SU-DHL-6 (cell line): ENCODE data around the gene ASGR1.

ENCODE experiments used
- H2AFZ ChIP-seq: fragments of 200-600 bp; sonication (generic); 2 replicates; pipeline ENCODE4 v1.6.1; 2014; ENCODE audit warnings: low read depth, mild to moderate bottlenecking, moderate library complexity, mixed read lengths, antibody characterized with exemption, low read length; ENCODE audit not compliant: severe bottlenecking
- H3F3A ChIP-seq: fragments of 200-600 bp; shearing (Covaris generic); 2 replicates; pipeline ENCODE4 v1.6.0; 2016; ENCODE audit warnings: antibody characterized with exemption, mild to moderate bottlenecking; ENCODE audit not compliant: insufficient read depth
- H3K27ac ChIP-seq: fragments of 200-600 bp; sonication (generic); 2 replicates; pipeline ENCODE4 v1.5.1; 2016; ENCODE audit warnings: low read depth, mild to moderate bottlenecking, low read length, moderate library complexity, mixed read lengths
- H3K27me3 ChIP-seq: fragments of 200-600 bp; sonication (generic), shearing (Covaris generic); 2 replicates; pipeline ENCODE4 v1.6.0; 2014; ENCODE audit warnings: mild to moderate bottlenecking, low read length
- H3K36me3 ChIP-seq: fragments of 200-600 bp; sonication (generic); 2 replicates; pipeline ENCODE4 v1.6.1; 2014; ENCODE audit warnings: mild to moderate bottlenecking, low read length, mixed read lengths
- H3K4me2 ChIP-seq: fragments of 300-600, 200-600 bp; shearing (Covaris generic), sonication (generic); 2 replicates; pipeline ENCODE4 v1.6.0; 2014; ENCODE audit warnings: low read length, low read depth, mild to moderate bottlenecking; ENCODE audit not compliant: poor library complexity, severe bottlenecking
- H3K4me3 ChIP-seq: fragments of 200-600 bp; sonication (generic); 2 replicates; pipeline ENCODE4 v1.5.1; 2014; ENCODE audit warnings: antibody characterized with exemption, low read length, mild to moderate bottlenecking, mixed read lengths; ENCODE audit not compliant: insufficient read depth, poor library complexity, severe bottlenecking
- H3K79me2 ChIP-seq: fragments of 200-600 bp; sonication (generic); 2 replicates; pipeline ENCODE4 v1.6.1; 2014; ENCODE audit warnings: mild to moderate bottlenecking, low read length, moderate library complexity; ENCODE audit not compliant: insufficient read depth
- H3K9ac ChIP-seq: fragments of 200-600 bp; sonication (generic); 2 replicates; pipeline ENCODE4 v1.7.0; 2014; ENCODE audit warnings: mild to moderate bottlenecking, low read length
- H3K9me2 ChIP-seq: fragments of 200-600 bp; sonication (generic); replicated peaks from 2 replicates; pipeline ENCODE4 v1.6.1; 2014; ENCODE audit warnings: low read length; ENCODE audit not compliant: insufficient read depth
- H3K9me3 ChIP-seq: fragments of 200-600 bp; sonication (generic); 2 replicates; pipeline ENCODE4 v1.6.1; 2014; ENCODE audit warnings: low read length, mixed read lengths; ENCODE audit not compliant: insufficient read depth
- H4K20me1 ChIP-seq: fragments of 200-600 bp; sonication (generic); 2 replicates; pipeline ENCODE4 v1.6.1; 2014; ENCODE audit warnings: low read depth, mild to moderate bottlenecking, antibody characterized with exemption, low read length, moderate library complexity, mixed read lengths
- EZH2phosphoT487 ChIP-seq: fragments of 200-600 bp; sonication (generic), shearing (Covaris generic); conservative IDR thresholded peaks from 2 replicates; pipeline ENCODE4 v1.6.1; 2018; ENCODE audit warnings: mild to moderate bottlenecking, antibody characterized with exemption, low read length, moderate library complexity, mixed read lengths
- TF ChIP-seq, protein P1 (sequence below): fragments of 200-600 bp; sonication (generic); IDR thresholded peaks from one replicate; pipeline ENCODE4 v1.5.1; 2017; ENCODE audit warnings: antibody characterized with exemption, mild to moderate bottlenecking, low read length, moderate library complexity; ENCODE audit not compliant: insufficient read depth, poor library complexity, severe bottlenecking

ASGR1 gene

GRCh38 chr17:7204336-7204735, 25.2 kb upstream of the ASGR1 start:
- Histone ChIP-seq H3K4me3 (peak overlapping the region; percentile 41), H3K79me2 (no peaks in the 10 kb centered on the region), H3K36me3 (no peaks in the 10 kb centered on the region), H3K9me3 (no peaks in the 10 kb centered on the region), H3K27ac (no peak overlapping the region), H4K20me1 (no peaks in the 10 kb centered on the region), H2AFZ (no peak overlapping the region), H3F3A (peaks cover 3% of the 10 kb centered on the region; the same call in 1 of the 2 replicates), H3K9ac (no peak overlapping the region), H3K4me2 (peak overlapping the region; percentile 77), H3K9me2 (no peaks in the 10 kb centered on the region), H3K27me3 (no peaks in the 10 kb centered on the region)
- TF ChIP-seq EZH2phosphoT487, result no peak
- TF ChIP-seq, protein P1, sequence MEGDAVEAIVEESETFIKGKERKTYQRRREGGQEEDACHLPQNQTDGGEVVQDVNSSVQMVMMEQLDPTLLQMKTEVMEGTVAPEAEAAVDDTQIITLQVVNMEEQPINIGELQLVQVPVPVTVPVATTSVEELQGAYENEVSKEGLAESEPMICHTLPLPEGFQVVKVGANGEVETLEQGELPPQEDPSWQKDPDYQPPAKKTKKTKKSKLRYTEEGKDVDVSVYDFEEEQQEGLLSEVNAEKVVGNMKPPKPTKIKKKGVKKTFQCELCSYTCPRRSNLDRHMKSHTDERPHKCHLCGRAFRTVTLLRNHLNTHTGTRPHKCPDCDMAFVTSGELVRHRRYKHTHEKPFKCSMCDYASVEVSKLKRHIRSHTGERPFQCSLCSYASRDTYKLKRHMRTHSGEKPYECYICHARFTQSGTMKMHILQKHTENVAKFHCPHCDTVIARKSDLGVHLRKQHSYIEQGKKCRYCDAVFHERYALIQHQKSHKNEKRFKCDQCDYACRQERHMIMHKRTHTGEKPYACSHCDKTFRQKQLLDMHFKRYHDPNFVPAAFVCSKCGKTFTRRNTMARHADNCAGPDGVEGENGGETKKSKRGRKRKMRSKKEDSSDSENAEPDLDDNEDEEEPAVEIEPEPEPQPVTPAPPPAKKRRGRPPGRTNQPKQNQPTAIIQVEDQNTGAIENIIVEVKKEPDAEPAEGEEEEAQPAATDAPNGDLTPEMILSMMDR, result no peak

- no peak overlapping the region for H3K4me2 ChIP-seq
- H3K9ac ChIP-seq, result no peak overlapping the region
- no peaks in the 10 kb centered on the region for H4K20me1 ChIP-seq
- no peaks in the 10 kb centered on the region for H3K9me2 ChIP-seq
- H3K9me3 ChIP-seq, result no peaks in the 10 kb centered on the region
- H3K27ac ChIP-seq, result no peak overlapping the region
- no peaks in the 10 kb centered on the region for H3K79me2 ChIP-seq
- peaks cover 3% of the 10 kb centered on the region; the same call in 1 of the 2 replicates for H3F3A ChIP-seq
- no peaks in the 10 kb centered on the region for H3K27me3 ChIP-seq
- TF ChIP-seq, protein P1, result no peak
- TF ChIP-seq EZH2phosphoT487, result no peak
- no peak overlapping the region for H2AFZ ChIP-seq
- no peak overlapping the region for H3K4me3 ChIP-seq
- no peaks in the 10 kb centered on the region for H3K36me3 ChIP-seq
Observed at GRCh38 chr17:7203391-7203790, 24.2 kb upstream of the ASGR1 start.

- no peaks in the 10 kb centered on the region for H4K20me1 ChIP-seq
- H3K4me3 ChIP-seq, result no peak overlapping the region
- no peak overlapping the region for H3K27ac ChIP-seq
- TF ChIP-seq, protein P1, result no peak
- TF ChIP-seq EZH2phosphoT487, result no peak
- no peak overlapping the region for H3K9ac ChIP-seq
- no peaks in the 10 kb centered on the region for H3K27me3 ChIP-seq
- no peaks in the 10 kb centered on the region for H3K79me2 ChIP-seq
- H3K9me3 ChIP-seq, result no peaks in the 10 kb centered on the region
- no peak overlapping the region for H3K4me2 ChIP-seq
- no peaks in the 10 kb centered on the region for H3K36me3 ChIP-seq
- H3K9me2 ChIP-seq, result no peaks in the 10 kb centered on the region
- H2AFZ ChIP-seq, result no peak overlapping the region
- no peaks in the 10 kb centered on the region for H3F3A ChIP-seq
Observed at GRCh38 chr17:7196651-7197401, 17.7 kb upstream of the ASGR1 start.
